ENCODE results near the gene CHD8. TPM values are rescaled to one million over a fixed set of nuclear protein-coding genes. Genes with fewer than 3 reads are reported as not detected.

CHD8 gene
- total and polyA plus RNA-seq, 2 of the 4 experiments (the other 2 are of a cell fraction): 32.1 to 55.0 TPM

DNA sequence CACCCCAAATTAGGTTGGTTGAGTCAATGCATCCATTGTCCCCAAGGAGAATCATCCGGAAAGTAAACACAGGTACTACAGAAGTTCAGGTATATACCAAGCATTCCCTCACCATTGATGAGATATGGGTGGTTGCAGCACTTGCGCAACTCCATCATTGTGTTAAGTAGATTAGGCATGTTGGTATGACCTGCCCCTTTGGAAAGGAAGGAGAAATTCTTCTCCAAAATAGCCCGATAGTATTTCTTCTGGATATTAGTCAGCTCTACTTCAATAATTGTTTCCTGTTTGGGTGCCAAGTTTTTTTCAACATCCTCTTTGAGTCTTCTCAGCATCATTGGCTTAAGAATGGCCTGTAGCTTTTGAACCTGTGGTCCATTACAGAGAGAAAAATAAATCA is 50.8 kb downstream of the CHD8 start:
- H4K91ac ChIP-seq (ENCODE audit: insufficient read depth, low read depth, low read length): no peak overlapping the region
- BruUV-seq (replicated peaks): no TSS peak
- no peak overlapping the region for H2AFZ ChIP-seq (replicated peaks; ENCODE audit: low read length, poor library complexity)
- no peak overlapping the region for H3K56ac ChIP-seq (ENCODE audit: extremely low read depth, insufficient read depth, low read length)
- no peak overlapping the region for H3K23ac ChIP-seq (ENCODE audit: low read depth, low read length)
- H2BK20ac ChIP-seq (ENCODE audit: low read depth, low read length): no peak overlapping the region
- no peak overlapping the region for H4K8ac ChIP-seq (ENCODE audit: low read depth in 2 of 2, low read length in 2 of 2)
- no peak overlapping the region for H3K27ac ChIP-seq (ENCODE audit: insufficient read depth, low read length)
- no peak overlapping the region for H2AK9ac ChIP-seq (replicated peaks; ENCODE audit: low read depth, low read length, poor library complexity)
- H3K4ac ChIP-seq (ENCODE audit: low read depth, low read length): no peak overlapping the region
- no peak overlapping the region for H3K9ac ChIP-seq (ENCODE audit: low read depth, low read length)
- WGBS, 2 experiments (ENCODE audit: extremely low coverage in 2 of 2, insufficient read length in 1 of 2): no CpG with 5 or more reads among the region's 3 CpGs
- H3K14ac ChIP-seq (replicated peaks; ENCODE audit: low read depth, low read length): no peak overlapping the region
- dilution Hi-C loops (cut with HindIII; ENCODE audit: low sequenced_read_pairs, unreplicated experiment): no loop called here
- CTCF ChIA-PET: no interaction called here
- peaks cover 67% of the 10 kb centered on the region for H3K36me3 ChIP-seq (ENCODE audit: control insufficient read depth, insufficient read depth, low read length)
- no peak overlapping the region for H2AK5ac ChIP-seq (ENCODE audit: low read depth, low read length)
- DNase-seq (no peak), ATAC-seq (ENCODE audit: low read depth) (no peak)
- no peak overlapping the region for H2BK120ac ChIP-seq (ENCODE audit: low read depth, low read length)
- no peaks in the 10 kb centered on the region for H3K9me1 ChIP-seq (ENCODE audit: insufficient read depth, low read length)
- in situ Hi-C loops (cut with MboI; ENCODE audit: low sequenced_read_pairs): loop anchor here (25.0 kb wide), 1 partner anchor 1043 kb away; no protein-coding TSS in a partner anchor
- intact Hi-C loops (cut with micrococcal nuclease): loop anchor here (5.0 kb wide), 1 partner anchor 43 kb away; no protein-coding TSS in a partner anchor
- POLR2A ChIA-PET (ENCODE audit: unreplicated experiment): no interaction called here
- H3K9me3 ChIP-seq (ENCODE audit: control insufficient read depth, insufficient read depth, low read length): no peaks in the 10 kb centered on the region
- no peak overlapping the region for H3K4me3 ChIP-seq (ENCODE audit: insufficient read depth, low read depth, low read length)
- H3K18ac ChIP-seq (ENCODE audit: low read depth, low read length): no peak overlapping the region
- no peaks in the 10 kb centered on the region for H3K4me1 ChIP-seq (ENCODE audit: control insufficient read depth, insufficient read depth, low read length)
- peaks cover under 1 to 8% of the 10 kb centered on the region in 2 experiments; a peak in 2 of 4 replicates for H3K79me1 ChIP-seq (ENCODE audit: low read depth in 1 of 2, low read length in 2 of 2)
- no peak overlapping the region for H4K5ac ChIP-seq (ENCODE audit: low read depth, low read length)
- TF ChIP-seq RAD21 (IDR thresholded peaks at IDR 0.05; ENCODE audit: low read length) (no peak), BHLHE40 (IDR thresholded peaks at IDR 0.05; ENCODE audit: low read depth, low read length) (no peak), ELK1 (IDR thresholded peaks at IDR 0.05; ENCODE audit: borderline replicate concordance, low read depth, low read length) (no peak), USF2 (IDR thresholded peaks at IDR 0.05; ENCODE audit: low read depth, low read length) (no peak), CEBPB (IDR thresholded peaks at IDR 0.05; ENCODE audit: low read depth, low read length) (peak; percentile 76), NFE2L2 (IDR thresholded peaks at IDR 0.05; ENCODE audit: low read depth, low read length) (no peak)
- H3K27me3 ChIP-seq (ENCODE audit: control insufficient read depth, insufficient read depth, low read length): no peaks in the 10 kb centered on the region
- H2BK15ac ChIP-seq (ENCODE audit: low read depth, low read length): no peak overlapping the region
- no peak overlapping the region for H2BK5ac ChIP-seq (ENCODE audit: low read depth, low read length, poor library complexity, severe bottlenecking)
- no peaks in the 10 kb centered on the region; the same call in 1 of the 2 replicates for H4K20me1 ChIP-seq (ENCODE audit: insufficient read depth, low read length)
- H3K4me2 ChIP-seq (ENCODE audit: low read depth, low read length): no peak overlapping the region

All from IMR-90 (cell line).